ENCODE data around the gene CSTPP1. TPM values are rescaled to one million over a fixed set of nuclear protein-coding genes. Genes with fewer than 3 reads are reported as not detected.

The CSTPP1 gene
- total RNA-seq, 4 donors from 2014 or later = 13.3 to 26.4 (median 19.1) TPM

DNA sequence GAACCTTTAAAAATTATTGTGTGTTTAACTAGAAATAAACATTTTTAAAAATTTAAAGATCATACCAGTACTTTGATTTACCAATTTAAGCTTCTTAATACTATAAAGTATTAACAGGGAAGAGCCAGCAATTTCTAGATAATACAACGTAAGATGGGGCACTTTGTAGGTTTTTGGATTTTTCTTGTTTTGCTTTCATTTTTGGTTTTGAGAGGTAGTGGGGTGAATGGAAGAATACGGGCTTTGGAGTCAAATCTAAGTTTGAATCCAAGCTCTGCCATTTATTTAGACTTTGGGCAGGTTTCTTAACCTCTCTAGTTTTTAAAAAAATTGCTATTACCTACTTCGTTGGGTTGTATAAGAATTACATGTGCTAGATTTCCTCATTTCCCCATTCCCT is 44.9 kb downstream of the CSTPP1 start:
- 82% methylated on average over 3 of the region's 3 CpGs for WGBS
- H3K4me3 ChIP-seq = no peak overlapping the region
- H3K36me3 ChIP-seq = no peaks in the 10 kb centered on the region
- no peaks in the 10 kb centered on the region for H3K9me3 ChIP-seq
- no peak for DNase-seq (ENCODE audit: extremely low spot score)
- intact Hi-C loops (cut with DNase I) = no loop called here
- no peak overlapping the region for H3K27ac ChIP-seq (replicated peaks in 1 of 4)
- H3K4me1 ChIP-seq = no peaks in the 10 kb centered on the region
- no peaks in the 10 kb centered on the region for H3K27me3 ChIP-seq
- TF ChIP-seq, protein P1, sequence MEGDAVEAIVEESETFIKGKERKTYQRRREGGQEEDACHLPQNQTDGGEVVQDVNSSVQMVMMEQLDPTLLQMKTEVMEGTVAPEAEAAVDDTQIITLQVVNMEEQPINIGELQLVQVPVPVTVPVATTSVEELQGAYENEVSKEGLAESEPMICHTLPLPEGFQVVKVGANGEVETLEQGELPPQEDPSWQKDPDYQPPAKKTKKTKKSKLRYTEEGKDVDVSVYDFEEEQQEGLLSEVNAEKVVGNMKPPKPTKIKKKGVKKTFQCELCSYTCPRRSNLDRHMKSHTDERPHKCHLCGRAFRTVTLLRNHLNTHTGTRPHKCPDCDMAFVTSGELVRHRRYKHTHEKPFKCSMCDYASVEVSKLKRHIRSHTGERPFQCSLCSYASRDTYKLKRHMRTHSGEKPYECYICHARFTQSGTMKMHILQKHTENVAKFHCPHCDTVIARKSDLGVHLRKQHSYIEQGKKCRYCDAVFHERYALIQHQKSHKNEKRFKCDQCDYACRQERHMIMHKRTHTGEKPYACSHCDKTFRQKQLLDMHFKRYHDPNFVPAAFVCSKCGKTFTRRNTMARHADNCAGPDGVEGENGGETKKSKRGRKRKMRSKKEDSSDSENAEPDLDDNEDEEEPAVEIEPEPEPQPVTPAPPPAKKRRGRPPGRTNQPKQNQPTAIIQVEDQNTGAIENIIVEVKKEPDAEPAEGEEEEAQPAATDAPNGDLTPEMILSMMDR (IDR thresholded peaks at IDR 0.05) = no peak
- TF ChIP-seq POLR2AphosphoS5 (IDR thresholded peaks at IDR 0.05) = no peak
- TF ChIP-seq EP300 (IDR thresholded peaks at IDR 0.05) = no peak
- no peak for TF ChIP-seq POLR2A (IDR thresholded peaks at IDR 0.05; ENCODE audit: low read depth)

DNA sequence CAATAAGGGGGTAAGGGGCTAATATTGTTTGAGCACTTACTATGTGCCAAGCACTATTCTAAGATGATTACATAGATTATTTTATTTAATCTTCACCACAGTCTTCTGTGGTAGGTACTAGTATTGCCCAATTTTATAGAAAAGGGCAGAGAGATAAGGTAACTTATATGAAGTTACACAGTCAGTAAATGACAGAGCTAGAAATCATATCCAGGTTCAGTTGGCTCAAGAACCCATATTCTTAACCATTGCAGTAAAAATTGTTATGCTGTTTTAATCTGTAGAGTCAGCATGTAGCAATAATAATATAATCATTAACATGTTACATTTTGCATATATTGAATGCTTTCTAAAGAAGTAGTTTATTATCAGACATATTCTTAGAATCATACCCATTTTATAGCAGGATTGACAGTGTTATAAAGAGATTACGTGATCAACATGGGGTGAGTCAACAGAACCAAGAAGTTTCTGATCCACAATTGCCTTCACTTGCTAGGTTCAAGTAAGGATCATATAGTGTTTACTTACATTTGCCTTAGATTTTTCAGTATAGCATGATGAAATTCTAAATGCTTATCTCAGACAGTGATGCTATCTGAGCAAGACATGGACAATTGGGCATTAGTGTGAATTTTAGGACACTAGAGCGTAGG is 46.4 kb downstream of the CSTPP1 start:
- no peaks in the 10 kb centered on the region for H3K9me3 ChIP-seq
- H3K27ac ChIP-seq (replicated peaks in 1 of 4) = no peak overlapping the region
- intact Hi-C loops (cut with DNase I) = no loop called here
- H3K36me3 ChIP-seq = peaks cover 0 to 2% (median 0%) of the 10 kb centered on the region in 4 donors
- no peaks in the 10 kb centered on the region for H3K4me1 ChIP-seq
- H3K27me3 ChIP-seq = no peaks in the 10 kb centered on the region
- DNase-seq (ENCODE audit: extremely low spot score) = no peak
- TF ChIP-seq EP300 (IDR thresholded peaks at IDR 0.05) (no peak), POLR2AphosphoS5 (IDR thresholded peaks at IDR 0.05) (no peak), POLR2A (IDR thresholded peaks at IDR 0.05; ENCODE audit: low read depth) (no peak)
- TF ChIP-seq, protein P1 (IDR thresholded peaks at IDR 0.05) = no peak
- H3K4me3 ChIP-seq = no peak overlapping the region
- 100% methylated on average over 2 of the region's 2 CpGs for WGBS

DNA sequence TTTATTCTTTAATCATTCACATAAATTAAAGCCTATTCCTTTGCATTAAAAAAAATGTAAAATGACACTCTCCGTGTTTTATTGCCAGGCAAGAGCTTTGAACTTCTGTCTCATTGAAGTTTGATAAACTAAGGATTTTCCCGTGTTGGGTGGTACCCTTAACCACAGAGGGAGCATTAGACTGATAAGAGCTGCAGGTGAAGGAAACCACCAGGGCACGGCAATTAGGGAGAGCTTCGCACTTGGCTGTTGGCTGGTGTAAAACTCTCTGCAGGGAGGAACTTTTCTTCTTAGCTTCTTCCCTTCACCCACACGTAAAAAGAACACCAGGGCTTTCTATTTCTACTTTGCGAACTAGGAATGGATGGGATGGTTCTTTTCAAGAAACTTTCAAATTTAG is 47.0 kb downstream of the CSTPP1 start:
- intact Hi-C loops (cut with DNase I) = no loop called here
- Histone ChIP-seq H3K27ac (replicated peaks in 1 of 4) (no peak overlapping the region), H3K4me3 (no peak overlapping the region), H3K9me3 (no peaks in the 10 kb centered on the region), H3K27me3 (no peaks in the 10 kb centered on the region), H3K36me3 (peaks cover 0 to 7% (median 0%) of the 10 kb centered on the region in 4 donors), H3K4me1 (no peaks in the 10 kb centered on the region)
- TF ChIP-seq EP300 (IDR thresholded peaks at IDR 0.05) = no peak
- no peak for TF ChIP-seq POLR2A (IDR thresholded peaks at IDR 0.05; ENCODE audit: low read depth)
- TF ChIP-seq, protein P1 (IDR thresholded peaks at IDR 0.05) = no peak
- no peak for TF ChIP-seq POLR2AphosphoS5 (IDR thresholded peaks at IDR 0.05)
- no peak for DNase-seq (ENCODE audit: extremely low spot score)
- 89% methylated on average over 6 of the region's 6 CpGs for WGBS

GRCh38 chr11:46984548-46984947 is 48.0 kb downstream of the CSTPP1 start:
- 96% methylated on average over 2 of the region's 2 CpGs for WGBS

More at GRCh38 chr11:46984548-46984947, 48.0 kb downstream of the CSTPP1 start:
- TF ChIP-seq POLR2A (IDR thresholded peaks at IDR 0.05; ENCODE audit: low read depth) (no peak), POLR2AphosphoS5 (IDR thresholded peaks at IDR 0.05) (no peak), EP300 (IDR thresholded peaks at IDR 0.05) (no peak)
- TF ChIP-seq, protein P1 (IDR thresholded peaks at IDR 0.05) = no peak
- no peaks in the 10 kb centered on the region for H3K4me1 ChIP-seq
- no peak overlapping the region for H3K27ac ChIP-seq (replicated peaks in 1 of 4)
- no peak for DNase-seq (ENCODE audit: extremely low spot score)
- H3K27me3 ChIP-seq = no peaks in the 10 kb centered on the region
- H3K4me3 ChIP-seq = no peak overlapping the region
- no peaks in the 10 kb centered on the region for H3K9me3 ChIP-seq
- intact Hi-C loops (cut with DNase I) = no loop called here
- H3K36me3 ChIP-seq = peaks cover 0 to 7% (median 2%) of the 10 kb centered on the region in 4 donors

Data from esophagus muscularis mucosa (tissue), 4 donors.